Tibial artery (tissue), 4 donors: ENCODE results near the gene EPHA7.

Experiments used
- DNase-seq, 2 donors: peaks; one replicate each; pipeline ENCODE4 v3.0.0-alpha.2; 2019
- H3K27ac ChIP-seq, 2 donors: fragments of 200-600 bp; sonication (generic) in 1 of 2; 1 replicate in 1 of 2; 2 replicates in 1 of 2; pipeline ENCODE4 v1.5.1; 2018 to 2019; ENCODE audit warnings: mild to moderate bottlenecking in 1 of 2
- H3K27me3 ChIP-seq, 2 donors: fragments of 200-600 bp; sonication (generic) in 1 of 2; one replicate each; pipeline versions ENCODE4 v1.5.1 to v1.6.0; 2016 to 2019
- H3K36me3 ChIP-seq, 3 donors: fragments of 200-600 bp; sonication (generic) in 2 of 3; one replicate each; pipeline ENCODE4 v1.5.1; 2016 to 2019; ENCODE audit warnings: mild to moderate bottlenecking in 2 of 3
- H3K4me1 ChIP-seq, 4 donors: fragments of 200-600 bp; sonication (generic) in 2 of 4; 1 replicate in 3 of 4; 2 replicates in 1 of 4; pipeline ENCODE4 v1.5.1; 2016 to 2019
- H3K4me3 ChIP-seq, 2 donors: fragments of 200-600 bp; sonication (generic) in 1 of 2; 1 replicate in 1 of 2; 2 replicates in 1 of 2; pipeline ENCODE4 v1.5.1; 2018 to 2019; ENCODE audit warnings: mild to moderate bottlenecking in 2 of 2
- H3K9me3 ChIP-seq, 3 donors: fragments of 200-600 bp; sonication (generic) in 1 of 3; one replicate each; pipeline ENCODE4 v1.5.1; 2016 to 2019
- intact Hi-C: fragments of 100-400 bp; cut with DNase I; formaldehyde crosslinking; loops from one replicate; pipeline ENCODE4 v1.15.0; 2023; ENCODE audit warnings: low total_unique reads
- TF ChIP-seq, protein P1 (sequence below), 2 experiments: fragments of 200-600 bp in 1 of 2; fragments of 450-650 bp in 1 of 2; IDR thresholded peaks; one replicate each; pipeline ENCODE4 v1.5.1; 2017 to 2019; ENCODE audit warnings: antibody characterized with exemption in 2 of 2, mild to moderate bottlenecking in 1 of 2, moderate library complexity in 1 of 2

EPHA7 gene

GRCh38 chr6:93412452-93412851, 6.9 kb downstream of the EPHA7 start:
- intact Hi-C loops: no loop called here
- peaks cover 0 to 26% of the 10 kb centered on the region in 2 donors for H3K27me3 ChIP-seq
- no peak overlapping the region for H3K27ac ChIP-seq
- H3K9me3 ChIP-seq: no peaks in the 10 kb centered on the region
- H3K4me3 ChIP-seq: no peak overlapping the region
- H3K36me3 ChIP-seq: no peaks in the 10 kb centered on the region
- DNase-seq: no peak
- peaks cover 0 to 13% (median 11%) of the 10 kb centered on the region in 4 donors for H3K4me1 ChIP-seq
- TF ChIP-seq, protein P1, sequence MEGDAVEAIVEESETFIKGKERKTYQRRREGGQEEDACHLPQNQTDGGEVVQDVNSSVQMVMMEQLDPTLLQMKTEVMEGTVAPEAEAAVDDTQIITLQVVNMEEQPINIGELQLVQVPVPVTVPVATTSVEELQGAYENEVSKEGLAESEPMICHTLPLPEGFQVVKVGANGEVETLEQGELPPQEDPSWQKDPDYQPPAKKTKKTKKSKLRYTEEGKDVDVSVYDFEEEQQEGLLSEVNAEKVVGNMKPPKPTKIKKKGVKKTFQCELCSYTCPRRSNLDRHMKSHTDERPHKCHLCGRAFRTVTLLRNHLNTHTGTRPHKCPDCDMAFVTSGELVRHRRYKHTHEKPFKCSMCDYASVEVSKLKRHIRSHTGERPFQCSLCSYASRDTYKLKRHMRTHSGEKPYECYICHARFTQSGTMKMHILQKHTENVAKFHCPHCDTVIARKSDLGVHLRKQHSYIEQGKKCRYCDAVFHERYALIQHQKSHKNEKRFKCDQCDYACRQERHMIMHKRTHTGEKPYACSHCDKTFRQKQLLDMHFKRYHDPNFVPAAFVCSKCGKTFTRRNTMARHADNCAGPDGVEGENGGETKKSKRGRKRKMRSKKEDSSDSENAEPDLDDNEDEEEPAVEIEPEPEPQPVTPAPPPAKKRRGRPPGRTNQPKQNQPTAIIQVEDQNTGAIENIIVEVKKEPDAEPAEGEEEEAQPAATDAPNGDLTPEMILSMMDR (IDR thresholded peaks at IDR 0.05): no peak

DNA sequence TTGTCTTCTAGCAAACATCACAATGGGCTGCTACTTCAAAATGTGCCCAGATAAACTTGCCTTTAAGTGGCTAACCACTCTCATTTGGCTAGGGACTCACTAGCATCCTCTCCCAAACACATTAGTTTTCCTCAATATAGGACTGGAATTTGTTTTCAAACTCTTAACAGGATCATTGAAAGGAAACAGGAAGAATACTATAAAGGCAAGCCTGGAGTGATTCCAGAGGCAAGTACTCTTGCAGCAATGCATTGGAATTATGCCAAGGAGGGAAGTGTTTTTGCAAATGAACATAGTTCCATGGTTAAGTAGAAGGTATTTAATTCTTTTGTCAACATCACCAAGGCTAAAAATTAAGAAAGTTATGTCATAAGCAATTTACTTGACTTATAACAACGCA, 12.2 kb downstream of the EPHA7 start:
- TF ChIP-seq, protein P1 (IDR thresholded peaks at IDR 0.05): no peak
- H3K27ac ChIP-seq: no peak overlapping the region
- H3K27me3 ChIP-seq: no peaks in the 10 kb centered on the region
- intact Hi-C loops: no loop called here
- H3K4me3 ChIP-seq: no peak overlapping the region
- DNase-seq: no peak
- H3K4me1 ChIP-seq: no peaks in the 10 kb centered on the region
- H3K9me3 ChIP-seq: no peaks in the 10 kb centered on the region
- H3K36me3 ChIP-seq: no peaks in the 10 kb centered on the region

- H3K4me3 ChIP-seq: no peak overlapping the region
- no peaks in the 10 kb centered on the region for H3K4me1 ChIP-seq
- H3K27ac ChIP-seq: no peak overlapping the region
- H3K27me3 ChIP-seq: no peaks in the 10 kb centered on the region
- H3K9me3 ChIP-seq: no peaks in the 10 kb centered on the region
- intact Hi-C loops: no loop called here
- no peaks in the 10 kb centered on the region for H3K36me3 ChIP-seq
- TF ChIP-seq, protein P1 (IDR thresholded peaks at IDR 0.05): no peak
- DNase-seq: no peak
These were observed 16.0 kb downstream of the EPHA7 start for GRCh38 chr6:93403390-93403789.

DNA sequence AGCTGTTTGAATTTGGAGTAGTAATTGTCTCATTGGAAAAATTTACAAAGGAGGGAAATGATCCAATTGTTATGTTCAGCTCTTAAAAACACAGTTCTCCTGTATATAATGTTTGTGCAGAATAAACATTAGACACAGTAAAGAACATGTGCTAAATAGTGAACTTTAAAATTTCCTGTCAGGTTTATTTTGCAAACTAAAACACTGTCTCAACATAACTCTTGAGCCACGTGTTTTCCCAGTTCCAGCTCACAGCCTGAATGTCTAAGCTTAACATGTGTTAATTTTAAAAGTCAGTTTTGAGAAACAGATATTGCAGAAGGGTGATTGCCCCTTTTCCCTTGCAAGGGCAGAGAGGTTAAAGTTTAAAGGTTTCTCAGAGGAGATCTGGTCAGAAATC, 20.6 kb downstream of the EPHA7 start:
- no peak overlapping the region for H3K27ac ChIP-seq
- no peaks in the 10 kb centered on the region for H3K9me3 ChIP-seq
- intact Hi-C loops: no loop called here
- H3K4me3 ChIP-seq: no peak overlapping the region
- no peak for DNase-seq
- no peaks in the 10 kb centered on the region for H3K27me3 ChIP-seq
- TF ChIP-seq, protein P1 (IDR thresholded peaks at IDR 0.05): no peak
- no peaks in the 10 kb centered on the region for H3K4me1 ChIP-seq
- H3K36me3 ChIP-seq: no peaks in the 10 kb centered on the region

DNA sequence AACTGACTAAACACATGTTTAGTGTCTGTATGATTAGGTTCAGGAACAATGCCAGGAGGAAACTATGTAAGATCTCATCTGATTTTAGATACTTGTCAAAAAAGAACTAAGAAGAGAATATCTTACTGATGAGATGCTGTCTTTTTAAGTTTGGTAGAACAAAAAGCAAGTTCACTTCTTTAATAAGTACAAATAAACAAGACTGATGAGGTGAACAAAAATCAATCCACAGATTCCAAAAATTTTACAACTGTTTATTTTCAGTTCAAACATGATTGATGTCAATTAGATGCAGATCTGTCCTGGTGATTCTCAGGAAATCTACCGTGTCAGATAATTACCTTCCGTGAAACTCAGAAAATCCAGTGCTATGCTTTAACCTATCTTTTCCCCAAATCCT, 24.9 kb downstream of the EPHA7 start:
- Histone ChIP-seq H3K27ac (no peak overlapping the region), H3K36me3 (no peaks in the 10 kb centered on the region), H3K9me3 (no peaks in the 10 kb centered on the region), H3K4me1 (no peaks in the 10 kb centered on the region), H3K4me3 (no peak overlapping the region), H3K27me3 (no peaks in the 10 kb centered on the region)
- DNase-seq: no peak
- TF ChIP-seq, protein P1 (IDR thresholded peaks at IDR 0.05): no peak
- intact Hi-C loops: no loop called here

- Histone ChIP-seq H3K27ac (no peak overlapping the region), H3K4me3 (no peak overlapping the region), H3K27me3 (no peaks in the 10 kb centered on the region), H3K36me3 (no peaks in the 10 kb centered on the region), H3K4me1 (no peaks in the 10 kb centered on the region), H3K9me3 (no peaks in the 10 kb centered on the region)
- intact Hi-C loops: no loop called here
- TF ChIP-seq, protein P1 (IDR thresholded peaks at IDR 0.05): no peak
- DNase-seq: no peak
These were observed 25.7 kb downstream of the EPHA7 start for GRCh38 chr6:93393554-93394074.
